Urinary bladder (tissue), 4 donors: ENCODE measurements around the gene ABCD1. TPM values are rescaled to one million over a fixed set of nuclear protein-coding genes. Genes with fewer than 3 reads are reported as not detected.

Source experiments
- DNase-seq: peaks from one replicate; pipeline ENCODE4 v3.0.0-alpha.2; 2015; ENCODE audit errors: extremely low spot score
- H3K27ac ChIP-seq: one replicate; pipeline ENCODE4 v1.5.1; 2013; ENCODE audit warnings: low read depth, mild to moderate bottlenecking, moderate library complexity
- H3K36me3 ChIP-seq: one replicate; pipeline ENCODE4 v1.6.1; 2013; ENCODE audit warnings: mild to moderate bottlenecking, moderate library complexity; ENCODE audit not compliant: insufficient read depth
- H3K4me1 ChIP-seq: one replicate; pipeline ENCODE4 v1.6.1; 2013; ENCODE audit warnings: mild to moderate bottlenecking, moderate library complexity; ENCODE audit not compliant: insufficient read depth
- H3K4me3 ChIP-seq: one replicate; pipeline ENCODE4 v1.5.1; 2013; ENCODE audit warnings: low read depth, low read length
- WGBS: extraction: QIAGEN DNeasy Blood & Tissue Kit; methylation state at CpG from one replicate; pipeline ENCODE4 v1.1.7; 2013; 5-methylcytosine and 5-hydroxymethylcytosine counted together
- polyA plus RNA-seq: library from polyadenylated mRNA; stranded (reverse); fragments of 200-250 nt; gene quantifications from one replicate; pipeline ENCODE4 v1.2.3, GENCODE V29; 2013
- total RNA-seq: library from RNA; depleted of rRNA; stranded (reverse); fragments of >200 nt; gene quantifications from one replicate; pipeline ENCODE4 v1.2.3, GENCODE V29; 2014
- donor health status: healthy with polysubstance abuse.
- donor health status: healthy.

Gene ABCD1
- total and polyA plus RNA-seq, 2 donors, result 5.2 to 19.0 TPM

DNA sequence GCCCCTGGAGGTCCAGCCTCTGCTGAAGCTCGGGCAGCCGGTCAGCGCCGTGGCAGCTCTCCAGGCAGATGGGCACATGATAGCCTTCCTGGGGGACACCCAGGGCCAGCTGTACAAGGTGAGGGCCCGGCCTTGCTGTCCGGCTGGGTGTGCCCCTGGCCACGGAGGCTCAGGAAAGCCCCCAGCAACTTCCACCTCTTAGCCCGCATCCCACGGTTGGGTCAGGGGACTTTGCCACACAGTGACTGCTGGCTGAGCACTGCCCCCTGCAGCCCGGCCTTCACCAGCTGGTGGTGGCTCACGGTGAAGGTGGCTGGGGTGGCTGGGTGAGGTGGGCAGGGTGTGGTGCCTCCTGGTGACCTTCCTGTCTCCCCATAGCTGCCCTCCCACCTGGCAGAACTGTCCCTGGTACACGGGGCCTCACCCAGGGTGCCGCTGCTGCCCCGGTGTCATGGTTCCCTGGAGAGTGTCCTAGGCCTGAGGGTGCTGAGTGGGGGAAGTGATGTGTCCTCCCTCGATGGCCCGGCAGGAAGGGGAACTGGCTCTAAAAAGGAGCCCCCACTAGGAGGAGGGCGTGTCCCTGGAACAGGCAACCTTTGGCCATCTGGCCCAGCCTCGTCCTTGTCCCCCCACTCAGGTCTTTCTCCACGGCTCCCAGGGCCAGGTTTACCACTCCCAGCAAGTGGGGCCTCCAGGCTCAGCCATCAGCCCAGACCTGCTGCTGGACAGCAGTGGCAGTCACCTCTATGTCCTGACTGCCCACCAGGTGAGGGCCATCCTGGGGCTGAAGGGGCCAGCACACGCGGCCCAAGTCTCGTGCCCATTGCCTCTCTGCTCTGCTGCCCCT, 43.9 kb downstream of the ABCD1 start:
- no peak for DNase-seq
- no peak overlapping the region for H3K27ac ChIP-seq
- H3K4me3 ChIP-seq, result no peak overlapping the region
- no peaks in the 10 kb centered on the region for H3K36me3 ChIP-seq
- 79% methylated on average over 22 of the region's 22 CpGs for WGBS
- H3K4me1 ChIP-seq, result no peaks in the 10 kb centered on the region

DNA sequence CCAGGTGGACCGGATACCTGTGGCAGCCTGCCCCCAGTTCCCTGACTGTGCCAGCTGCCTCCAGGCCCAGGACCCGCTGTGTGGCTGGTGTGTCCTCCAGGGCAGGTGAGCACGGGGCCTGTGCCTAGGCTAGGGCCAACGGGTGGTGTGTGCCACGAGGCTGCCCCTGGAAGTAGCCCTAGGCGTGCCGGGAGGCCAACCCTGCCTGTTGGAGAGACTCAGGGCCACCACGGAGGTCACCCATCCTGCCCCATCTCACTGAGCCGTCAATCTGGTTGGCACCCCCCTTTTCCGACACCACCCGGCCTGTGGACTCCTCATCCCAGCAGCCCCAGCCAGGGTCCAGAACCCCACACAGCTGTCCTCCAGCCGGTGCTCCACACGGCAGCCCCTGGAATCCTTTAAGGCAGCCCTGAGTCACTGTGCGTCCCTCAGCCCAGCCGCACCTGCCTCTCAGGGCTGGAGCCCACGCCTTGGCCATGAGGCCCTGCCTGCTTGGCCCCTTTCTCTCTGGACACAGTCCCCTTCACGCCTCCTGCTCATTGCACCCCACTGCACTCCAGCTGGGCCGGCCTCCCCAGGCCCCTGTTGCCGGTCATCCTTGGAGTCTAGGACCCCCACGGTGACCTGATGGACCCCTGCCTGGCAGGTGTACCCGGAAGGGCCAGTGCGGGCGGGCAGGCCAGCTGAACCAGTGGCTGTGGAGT, 44.7 kb downstream of the ABCD1 start:
- Histone ChIP-seq H3K4me3 (no peak overlapping the region), H3K4me1 (no peaks in the 10 kb centered on the region), H3K27ac (no peak overlapping the region), H3K36me3 (no peaks in the 10 kb centered on the region)
- WGBS, result 86% methylated on average over 23 of the region's 23 CpGs
- DNase-seq, result no peak

DNA sequence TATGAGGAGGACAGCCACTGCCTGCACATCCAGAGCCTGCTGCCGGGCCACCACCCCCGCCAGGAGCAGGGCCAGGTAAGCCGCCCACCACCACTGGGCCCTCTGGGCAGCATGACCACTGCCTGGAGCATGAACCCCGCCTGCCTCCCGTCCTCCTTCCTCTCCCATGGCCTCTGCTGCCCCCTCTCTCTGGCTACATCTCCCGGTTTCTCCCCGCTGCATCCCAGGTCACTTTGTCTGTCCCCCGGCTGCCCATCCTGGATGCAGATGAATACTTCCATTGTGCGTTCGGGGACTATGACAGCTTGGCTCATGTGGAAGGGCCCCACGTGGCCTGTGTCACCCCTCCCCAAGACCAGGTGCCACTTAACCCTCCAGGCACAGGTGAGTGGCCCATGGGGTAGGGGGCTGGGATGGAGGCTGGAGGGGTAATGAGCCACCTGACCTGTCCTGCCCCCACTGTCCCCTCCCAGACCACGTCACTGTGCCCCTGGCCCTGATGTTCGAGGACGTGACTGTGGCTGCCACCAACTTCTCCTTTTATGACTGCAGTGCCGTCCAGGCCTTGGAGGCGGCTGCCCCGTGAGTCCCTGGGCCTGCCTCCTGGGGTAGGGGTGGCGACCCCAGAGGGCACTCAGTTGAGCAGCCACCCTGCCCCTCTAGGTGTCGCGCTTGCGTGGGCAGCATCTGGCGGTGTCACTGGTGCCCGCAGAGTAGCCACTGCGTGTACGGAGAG, 45.4 kb downstream of the ABCD1 start:
- WGBS, result 83% methylated on average over 25 of the region's 25 CpGs
- no peak overlapping the region for H3K27ac ChIP-seq
- H3K36me3 ChIP-seq, result no peaks in the 10 kb centered on the region
- DNase-seq, result no peak
- H3K4me3 ChIP-seq, result no peak overlapping the region
- H3K4me1 ChIP-seq, result no peaks in the 10 kb centered on the region

DNA sequence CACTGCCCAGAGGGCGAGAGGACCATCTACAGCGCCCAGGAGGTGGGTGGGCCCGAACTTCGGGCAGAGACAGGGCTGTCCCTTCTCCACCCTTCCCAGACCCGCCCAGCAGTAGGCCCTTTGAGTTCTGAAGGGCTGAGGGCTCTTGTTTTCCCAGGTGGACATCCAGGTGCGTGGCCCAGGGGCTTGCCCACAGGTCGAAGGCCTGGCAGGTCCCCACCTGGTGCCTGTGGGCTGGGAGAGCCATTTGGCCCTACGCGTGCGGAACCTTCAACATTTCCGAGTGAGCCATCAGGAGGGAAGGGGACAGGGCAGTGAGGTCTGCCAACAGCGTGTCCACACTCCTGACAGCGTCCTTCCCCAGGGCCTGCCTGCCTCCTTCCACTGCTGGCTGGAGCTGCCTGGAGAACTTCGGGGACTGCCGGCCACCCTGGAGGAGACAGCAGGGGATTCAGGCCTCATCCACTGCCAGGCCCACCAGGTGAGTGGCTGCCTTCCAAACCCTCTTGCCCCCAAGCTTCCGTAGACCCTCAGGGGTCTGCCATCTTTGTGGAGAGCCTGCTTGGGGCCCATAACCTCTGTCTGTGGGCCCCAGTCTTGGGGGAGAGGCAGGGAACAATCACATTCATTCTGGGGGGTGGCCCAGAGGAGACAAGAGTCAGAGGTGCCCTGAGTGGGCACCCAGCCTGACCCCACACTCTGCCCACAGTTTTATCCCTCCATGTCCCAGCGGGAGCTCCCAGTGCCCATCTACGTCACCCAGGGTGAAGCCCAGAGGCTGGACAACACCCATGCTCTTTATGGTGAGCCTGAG, 46.2 kb downstream of the ABCD1 start:
- Histone ChIP-seq H3K27ac (no peak overlapping the region), H3K36me3 (no peaks in the 10 kb centered on the region), H3K4me3 (no peak overlapping the region), H3K4me1 (no peaks in the 10 kb centered on the region)
- WGBS, result 91% methylated on average over 18 of the region's 18 CpGs
- DNase-seq, result no peak

DNA sequence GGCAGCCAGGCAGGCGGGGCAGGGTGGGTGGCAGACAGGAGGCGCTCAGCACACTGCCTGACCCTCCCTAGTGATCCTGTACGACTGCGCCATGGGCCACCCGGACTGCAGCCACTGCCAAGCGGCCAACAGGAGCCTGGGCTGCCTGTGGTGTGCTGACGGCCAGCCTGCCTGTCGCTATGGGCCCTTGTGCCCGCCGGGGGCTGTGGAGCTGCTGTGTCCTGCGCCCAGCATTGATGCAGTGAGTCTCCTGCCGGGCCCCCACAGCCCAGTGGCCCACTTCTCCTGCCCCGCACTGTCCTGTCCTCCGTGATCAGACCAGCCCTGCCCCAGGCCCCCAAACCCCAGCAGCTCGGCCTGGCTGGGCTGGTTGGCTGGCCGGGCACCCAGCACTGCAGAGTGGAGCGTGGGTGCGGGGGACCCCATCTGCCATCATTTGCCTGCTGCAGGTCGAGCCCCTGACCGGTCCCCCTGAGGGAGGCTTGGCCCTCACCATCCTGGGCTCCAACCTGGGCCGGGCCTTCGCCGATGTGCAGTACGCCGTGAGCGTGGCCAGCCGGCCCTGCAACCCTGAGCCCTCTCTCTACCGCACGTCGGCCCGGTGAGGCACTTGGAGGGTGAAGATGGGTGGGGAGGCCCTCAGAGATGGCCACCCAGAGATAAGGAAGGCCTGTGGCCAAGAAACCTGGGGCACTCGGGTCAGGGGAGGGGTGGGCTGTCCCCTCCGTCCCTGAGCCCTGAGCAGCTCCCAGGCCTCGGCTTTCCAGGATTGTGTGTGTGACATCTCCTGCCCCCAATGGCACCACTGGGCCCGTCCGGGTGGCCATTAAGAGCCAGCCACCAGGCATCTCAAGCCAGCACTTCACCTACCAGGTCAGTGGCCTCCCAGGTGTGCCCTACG, 47.0 kb downstream of the ABCD1 start:
- DNase-seq, result no peak
- H3K27ac ChIP-seq, result no peak overlapping the region
- no peak overlapping the region for H3K4me3 ChIP-seq
- H3K36me3 ChIP-seq, result no peaks in the 10 kb centered on the region
- H3K4me1 ChIP-seq, result no peaks in the 10 kb centered on the region
- 89% methylated on average over 37 of the region's 37 CpGs for WGBS

DNA sequence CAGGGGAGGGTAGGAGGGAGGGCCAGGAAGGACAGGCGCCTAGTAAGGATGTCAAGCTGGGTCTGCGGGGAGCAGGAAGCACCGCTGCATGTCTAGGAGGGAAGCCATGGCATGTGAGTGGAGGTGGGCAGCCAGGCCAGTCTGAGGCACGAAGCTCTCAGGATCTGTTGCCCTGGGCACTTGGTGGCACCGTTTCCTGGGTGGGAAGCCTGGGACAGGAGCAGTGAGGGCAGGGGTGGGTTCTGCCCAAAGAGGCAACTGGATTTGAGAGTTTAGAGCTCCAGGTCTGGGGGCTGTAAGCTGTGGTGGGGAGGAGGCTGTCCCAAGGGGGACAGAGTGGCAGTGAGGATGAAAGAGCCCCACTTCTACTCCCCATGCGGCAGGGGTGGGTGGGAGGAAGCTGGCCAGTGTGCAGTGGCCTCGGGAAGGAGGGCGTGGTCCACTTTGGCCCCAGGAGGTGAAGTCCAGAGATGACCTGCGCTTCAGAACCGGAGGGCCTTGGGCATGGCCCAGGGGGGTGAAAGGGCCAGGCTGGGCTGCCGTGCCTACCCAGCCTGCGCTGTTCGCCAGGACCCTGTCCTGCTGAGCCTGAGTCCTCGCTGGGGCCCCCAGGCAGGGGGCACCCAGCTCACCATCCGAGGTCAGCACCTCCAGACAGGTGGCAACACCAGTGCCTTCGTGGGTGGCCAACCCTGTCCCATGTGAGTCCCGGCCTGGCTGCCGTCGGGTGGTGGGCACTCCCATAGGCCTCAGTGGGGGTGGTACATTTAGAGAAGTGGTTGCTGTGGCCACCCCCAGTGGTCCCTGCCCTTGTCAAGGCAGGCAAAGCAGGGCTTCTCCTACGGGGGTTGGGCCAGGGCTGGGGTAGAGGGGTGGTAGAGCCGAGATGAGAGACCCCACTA, 47.9 kb downstream of the ABCD1 start:
- WGBS, result 83% methylated on average over 21 of the region's 21 CpGs

DNA sequence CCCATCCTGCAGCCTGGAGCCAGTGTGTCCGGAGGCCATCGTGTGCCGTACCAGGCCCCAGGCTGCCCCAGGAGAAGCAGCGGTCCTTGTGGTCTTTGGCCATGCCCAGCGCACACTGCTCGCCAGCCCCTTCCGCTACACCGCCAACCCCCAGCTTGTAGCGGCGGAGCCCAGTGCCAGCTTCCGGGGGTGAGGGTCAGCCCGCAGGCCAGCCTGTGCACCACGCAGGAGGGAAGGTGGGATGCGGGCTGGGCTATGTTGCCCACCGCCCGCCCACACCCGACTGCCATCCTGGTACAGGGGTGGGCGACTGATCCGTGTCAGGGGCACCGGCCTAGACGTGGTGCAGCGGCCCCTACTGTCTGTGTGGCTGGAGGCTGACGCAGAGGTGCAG, 48.6 kb downstream of the ABCD1 start:
- WGBS, result 89% methylated on average over 23 of the region's 23 CpGs

More for the DNA sequence above, 47.9 kb downstream of the ABCD1 start:
- no peak for DNase-seq
- Histone ChIP-seq H3K27ac (no peak overlapping the region), H3K36me3 (no peaks in the 10 kb centered on the region), H3K4me1 (no peaks in the 10 kb centered on the region), H3K4me3 (no peak overlapping the region)

DNA sequence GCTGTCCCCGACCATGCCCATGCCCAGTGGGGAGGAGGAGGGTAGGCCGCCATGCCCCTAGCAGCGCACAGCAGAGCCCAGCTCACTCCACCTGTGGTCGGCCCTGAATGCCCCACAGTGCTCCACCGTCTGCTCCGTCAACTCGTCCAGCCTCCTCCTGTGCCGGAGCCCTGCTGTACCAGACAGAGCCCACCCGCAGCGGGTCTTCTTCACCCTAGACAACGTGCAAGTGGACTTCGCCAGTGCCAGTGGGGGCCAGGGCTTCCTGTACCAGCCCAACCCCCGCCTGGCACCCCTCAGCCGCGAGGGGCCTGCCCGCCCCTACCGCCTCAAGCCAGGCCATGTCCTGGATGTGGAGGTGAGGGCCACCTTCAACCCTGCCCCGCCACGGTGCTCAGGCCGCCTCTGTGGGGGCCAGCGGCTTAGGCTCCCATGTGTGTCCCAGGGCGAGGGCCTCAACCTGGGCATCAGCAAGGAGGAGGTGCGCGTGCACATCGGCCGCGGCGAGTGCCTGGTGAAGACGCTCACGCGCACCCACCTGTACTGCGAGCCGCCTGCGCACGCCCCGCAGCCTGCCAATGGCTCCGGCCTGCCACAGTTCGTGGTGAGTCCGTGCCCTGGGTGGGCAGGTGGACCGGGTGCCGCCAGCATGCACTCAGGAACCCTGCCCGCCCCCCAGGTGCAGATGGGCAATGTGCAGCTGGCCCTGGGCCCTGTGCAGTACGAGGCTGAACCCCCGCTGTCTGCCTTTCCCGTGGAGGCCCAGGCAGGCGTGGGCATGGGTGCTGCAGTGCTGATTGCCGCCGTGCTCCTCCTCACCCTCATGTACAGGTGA, 49.3 kb downstream of the ABCD1 start:
- no peak overlapping the region for H3K27ac ChIP-seq
- no peak for DNase-seq
- WGBS, result 94% methylated on average over 47 of the region's 48 CpGs
- H3K36me3 ChIP-seq, result no peaks in the 10 kb centered on the region
- no peaks in the 10 kb centered on the region for H3K4me1 ChIP-seq
- no peak overlapping the region for H3K4me3 ChIP-seq

More for the DNA sequence above, 48.6 kb downstream of the ABCD1 start:
- H3K4me3 ChIP-seq, result no peak overlapping the region
- H3K36me3 ChIP-seq, result no peaks in the 10 kb centered on the region
- no peak for DNase-seq
- no peak overlapping the region for H3K27ac ChIP-seq
- H3K4me1 ChIP-seq, result no peaks in the 10 kb centered on the region

DNA sequence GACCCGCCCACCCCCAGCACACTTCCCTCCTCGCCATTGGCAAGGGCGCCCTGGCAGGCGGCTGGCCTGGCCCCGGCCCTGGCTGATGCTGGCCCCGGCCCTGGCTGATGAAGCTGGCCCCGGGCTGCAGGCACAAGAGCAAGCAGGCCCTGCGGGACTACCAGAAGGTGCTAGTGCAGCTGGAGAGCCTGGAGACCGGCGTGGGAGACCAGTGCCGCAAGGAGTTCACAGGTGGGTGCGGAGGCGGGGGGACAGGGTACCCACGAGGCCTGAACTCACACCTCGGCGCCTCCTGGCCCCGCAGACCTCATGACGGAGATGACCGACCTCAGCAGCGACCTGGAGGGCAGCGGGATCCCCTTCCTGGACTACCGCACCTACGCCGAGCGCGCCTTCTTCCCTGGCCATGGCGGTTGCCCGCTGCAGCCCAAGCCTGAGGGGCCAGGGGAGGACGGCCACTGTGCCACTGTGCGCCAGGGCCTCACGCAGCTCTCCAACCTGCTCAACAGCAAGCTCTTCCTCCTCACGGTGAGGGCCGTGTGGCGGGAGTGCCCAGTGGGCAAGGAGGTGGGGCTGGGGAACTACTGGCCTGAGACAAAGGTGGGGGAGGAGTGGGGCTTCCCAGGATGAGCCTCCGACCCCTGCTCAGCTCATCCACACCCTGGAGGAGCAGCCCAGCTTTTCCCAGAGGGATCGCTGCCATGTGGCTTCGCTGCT, 50.1 kb downstream of the ABCD1 start:
- no peak overlapping the region for H3K4me3 ChIP-seq
- WGBS, result 91% methylated on average over 37 of the region's 37 CpGs
- no peaks in the 10 kb centered on the region for H3K36me3 ChIP-seq
- no peaks in the 10 kb centered on the region for H3K4me1 ChIP-seq
- DNase-seq, result no peak
- H3K27ac ChIP-seq, result no peak overlapping the region

DNA sequence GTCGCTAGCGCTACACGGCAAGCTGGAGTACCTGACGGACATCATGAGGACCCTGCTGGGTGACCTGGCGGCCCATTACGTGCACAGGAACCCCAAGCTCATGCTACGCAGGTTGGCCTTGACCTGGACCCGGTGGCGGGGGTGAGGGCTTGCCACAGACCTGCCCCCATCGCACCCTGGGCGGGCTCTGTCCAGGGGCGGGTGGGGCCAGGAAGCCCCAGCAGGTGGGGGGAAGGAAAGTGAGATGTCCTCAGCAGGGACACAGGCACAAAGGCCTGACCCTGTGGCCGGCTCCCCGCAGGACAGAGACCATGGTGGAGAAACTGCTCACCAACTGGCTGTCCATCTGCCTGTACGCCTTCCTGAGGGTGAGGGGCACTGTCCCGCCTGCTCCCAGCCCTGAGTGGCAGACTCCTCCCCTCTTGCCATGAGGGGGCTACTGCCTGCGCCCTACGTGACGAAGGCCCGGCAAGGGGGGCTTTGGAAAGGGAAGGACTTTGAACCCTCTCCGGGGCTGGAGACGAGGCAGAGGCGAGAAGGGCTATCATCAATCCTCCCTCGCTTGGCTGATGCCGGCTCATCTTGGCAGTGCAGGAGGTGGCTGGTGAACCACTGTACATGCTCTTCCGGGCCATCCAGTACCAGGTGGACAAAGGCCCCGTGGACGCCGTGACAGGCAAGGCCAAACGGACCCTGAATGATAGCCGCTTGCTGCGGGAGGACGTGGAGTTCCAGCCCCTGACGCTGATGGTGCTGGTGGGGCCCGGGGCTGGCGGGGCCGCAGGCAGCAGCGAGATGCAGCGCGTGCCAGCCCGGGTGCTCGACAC, 50.9 kb downstream of the ABCD1 start:
- H3K4me3 ChIP-seq, result no peak overlapping the region
- DNase-seq, result no peak
- H3K36me3 ChIP-seq, result no peaks in the 10 kb centered on the region
- no peaks in the 10 kb centered on the region for H3K4me1 ChIP-seq
- H3K27ac ChIP-seq, result no peak overlapping the region
- 91% methylated on average over 42 of the region's 42 CpGs for WGBS
